H1 (cell line): Measurements from ENCODE around the gene CFAP221. TPM values are rescaled to one million over a fixed set of nuclear protein-coding genes. Genes with fewer than 3 reads are reported as not detected.

Source experiments
- CTCF ChIA-PET: fragments of 300-600 bp; sonication (Branson Sonifier 250); formaldehyde crosslinking; loops from one replicate; lab custom pipeline; 2021; ENCODE audit not compliant: partially characterized antibody; lab: Charles Lee
- POLR2A ChIA-PET: fragments of 300-600 bp; sonication (Branson Sonifier 250); formaldehyde crosslinking; loops from one replicate; lab custom pipeline; 2021; ENCODE audit warnings: inconsistent platforms; ENCODE audit not compliant: partially characterized antibody; lab: Charles Lee
- DNase-seq, 2 experiments: peaks; one replicate each; pipeline versions ENCODE4 v3.0.0 to v3.0.0-alpha.2; 2010 to 2022; ENCODE audit warnings: low spot score in 2 of 2, low read depth in 1 of 2, mixed read lengths in 1 of 2
- FAIRE-seq: peaks from 2 replicates; lab custom pipeline; 2011; peaks lifted over from hg19 to GRCh38; lab: Jason Lieb, UNC
- H2AFZ ChIP-seq: 2 replicates; pipeline ENCODE4 v1.8.1; 2012; ENCODE audit warnings: low read length, inconsistent platforms
- H2AK5ac ChIP-seq: 2 replicates; pipeline ENCODE4 v1.6.1; 2013; ENCODE audit warnings: low read depth, low read length
- H2BK120ac ChIP-seq: replicated peaks from 2 replicates; pipeline ENCODE3; 2013; ENCODE audit warnings: low read depth, low read length, inconsistent platforms
- H2BK12ac ChIP-seq: 2 replicates; pipeline ENCODE4 v1.6.1; 2013; ENCODE audit warnings: low read depth, low read length
- H2BK15ac ChIP-seq: 2 replicates; pipeline ENCODE4 v1.6.1; 2013; ENCODE audit warnings: low read length
- H2BK20ac ChIP-seq: 2 replicates; pipeline ENCODE4 v1.6.1; 2013; ENCODE audit warnings: low read length
- H2BK5ac ChIP-seq: 2 replicates; pipeline ENCODE4 v1.6.1; 2013; ENCODE audit warnings: low read depth, low read length
- H3K14ac ChIP-seq: 2 replicates; pipeline ENCODE4 v1.6.1; 2013; ENCODE audit warnings: inconsistent platforms; ENCODE audit not compliant: insufficient read length
- H3K18ac ChIP-seq: 2 replicates; pipeline ENCODE4 v1.6.1; 2013; ENCODE audit warnings: low read length; ENCODE audit errors: extremely low read depth
- H3K23ac ChIP-seq: 2 replicates; pipeline ENCODE4 v1.6.1; 2013; ENCODE audit warnings: inconsistent platforms; ENCODE audit not compliant: insufficient read length
- H3K23me2 ChIP-seq: 2 replicates; pipeline ENCODE4 v1.6.1; 2013; ENCODE audit warnings: low read depth, low read length
- H3K27ac ChIP-seq: 2 replicates; pipeline ENCODE4 v1.6.1; 2011; ENCODE audit warnings: low read depth, low read length, inconsistent platforms
- H3K27me3 ChIP-seq, 4 experiments: replicated peaks in 1 of 4; 1 replicate in 1 of 4; 2 replicates in 3 of 4; pipeline versions ENCODE4 v1.6.1 to v1.8.1; 2011 to 2013; ENCODE audit warnings: low read length in 3 of 4, mild to moderate bottlenecking in 3 of 4, inconsistent platforms in 2 of 4, mixed read lengths in 2 of 4, moderate library complexity in 1 of 4; ENCODE audit not compliant: control insufficient read depth in 3 of 4, insufficient read depth in 3 of 4; ENCODE audit errors: extremely low read depth in 1 of 4
- H3K36me3 ChIP-seq, 4 experiments: 2 replicates each; pipeline versions ENCODE4 v1.6.1 to v1.8.1; 2011 to 2013; ENCODE audit warnings: mild to moderate bottlenecking in 4 of 4, low read length in 3 of 4, moderate library complexity in 2 of 4, control low read depth in 1 of 4, inconsistent platforms in 1 of 4; ENCODE audit not compliant: insufficient read depth in 4 of 4, control insufficient read depth in 2 of 4
- H3K4ac ChIP-seq: replicated peaks from 2 replicates; pipeline ENCODE3; 2013; ENCODE audit warnings: low read length, low read depth, mixed read lengths, inconsistent platforms; ENCODE audit not compliant: insufficient read length
- H3K4me1 ChIP-seq, 4 experiments: replicated peaks in 1 of 4; 1 replicate in 1 of 4; 2 replicates in 3 of 4; pipeline versions ENCODE4 v1.6.1 to v1.8.1; 2011 to 2013; ENCODE audit warnings: low read length in 3 of 4, inconsistent platforms in 2 of 4, mixed read lengths in 1 of 4; ENCODE audit not compliant: insufficient read depth in 4 of 4, control insufficient read depth in 3 of 4
- H3K4me2 ChIP-seq, 2 experiments: 2 replicates each; pipeline versions ENCODE4 v1.6.1 to v1.8.1; 2011 to 2013; ENCODE audit warnings: low read depth in 2 of 2, low read length in 2 of 2, control low read depth in 1 of 2, inconsistent platforms in 1 of 2, mild to moderate bottlenecking in 1 of 2; ENCODE audit not compliant: insufficient read depth in 1 of 2
- H3K4me3 ChIP-seq, 4 experiments: fragments of 200-600, 300-600 bp in 1 of 4; sonication (generic), shearing (Covaris generic), sonication (Bioruptor Twin) in 1 of 4; 2 replicates each; pipeline versions ENCODE4 v1.5.1 to v1.8.1; 2011 to 2016; ENCODE audit warnings: low read length in 4 of 4, low read depth in 3 of 4, control low read depth in 2 of 4, inconsistent platforms in 2 of 4, mild to moderate bottlenecking in 2 of 4, mixed read lengths in 1 of 4, moderate library complexity in 1 of 4; ENCODE audit not compliant: insufficient read depth in 2 of 4; ENCODE audit errors: extremely low read depth in 1 of 4
- H3K56ac ChIP-seq: replicated peaks from 2 replicates; pipeline ENCODE3; 2013; ENCODE audit warnings: low read depth, mild to moderate bottlenecking, mixed read lengths, low read length, inconsistent platforms; ENCODE audit not compliant: insufficient read length
- H3K79me1 ChIP-seq: 2 replicates; pipeline ENCODE4 v1.6.1; 2013; ENCODE audit warnings: low read depth, low read length, control low read depth
- H3K79me2 ChIP-seq, 2 experiments: 2 replicates each; pipeline versions ENCODE4 v1.6.1 to v1.8.1; 2012 to 2013; ENCODE audit warnings: low read length in 2 of 2, mild to moderate bottlenecking in 2 of 2, inconsistent platforms in 1 of 2; ENCODE audit not compliant: insufficient read depth in 2 of 2, control insufficient read depth in 1 of 2
- H3K9ac ChIP-seq, 4 experiments: replicated peaks in 1 of 4; 1 replicate in 1 of 4; 2 replicates in 3 of 4; pipeline versions ENCODE4 v1.6.1 to v1.8.1; 2011 to 2013; ENCODE audit warnings: low read depth in 3 of 4, low read length in 3 of 4, control low read depth in 2 of 4, mild to moderate bottlenecking in 2 of 4, moderate library complexity in 2 of 4, inconsistent platforms in 1 of 4; ENCODE audit errors: extremely low read depth in 1 of 4
- H3K9me3 ChIP-seq, 2 experiments: 2 replicates each; pipeline versions ENCODE4 v1.6.1 to v1.8.1; 2012 to 2013; ENCODE audit warnings: mild to moderate bottlenecking in 2 of 2, moderate library complexity in 2 of 2, control low read depth in 1 of 2, inconsistent platforms in 1 of 2, low read depth in 1 of 2, low read length in 1 of 2, mixed read lengths in 1 of 2; ENCODE audit not compliant: insufficient read depth in 2 of 2
- H4K20me1 ChIP-seq, 2 experiments: replicated peaks in 1 of 2; 2 replicates each; pipeline versions ENCODE3 to v1.8.1; 2011 to 2013; ENCODE audit warnings: inconsistent platforms in 2 of 2, low read length in 2 of 2, mild to moderate bottlenecking in 1 of 2; ENCODE audit not compliant: insufficient read depth in 2 of 2, control insufficient read depth in 1 of 2
- H4K5ac ChIP-seq: 2 replicates; pipeline ENCODE4 v1.6.1; 2013; ENCODE audit warnings: low read length, low read depth, mixed read lengths, inconsistent platforms; ENCODE audit not compliant: insufficient read length
- H4K8ac ChIP-seq: 2 replicates; pipeline ENCODE4 v1.8.0; 2013; ENCODE audit warnings: mild to moderate bottlenecking, moderate library complexity, low read length, inconsistent platforms; ENCODE audit not compliant: insufficient read depth; ENCODE audit errors: extremely low read depth
- H4K91ac ChIP-seq: replicated peaks from 2 replicates; pipeline ENCODE3; 2013; ENCODE audit warnings: low read length, mixed read lengths, inconsistent platforms; ENCODE audit not compliant: insufficient read length
- CEBPB ChIP-seq: IDR thresholded peaks from 2 replicates; pipeline ENCODE4 v1.6.1; 2012; ENCODE audit warnings: low read depth, low read length
- E2F6 ChIP-seq: IDR thresholded peaks from 2 replicates; pipeline ENCODE4 v1.6.1; 2012; ENCODE audit warnings: inconsistent platforms
- MAX ChIP-seq: IDR thresholded peaks from 2 replicates; pipeline ENCODE4 v1.6.1; 2012; ENCODE audit warnings: inconsistent platforms
- POLR2AphosphoS5 ChIP-seq: IDR thresholded peaks from 2 replicates; pipeline ENCODE4 v1.6.1; 2011; ENCODE audit warnings: low read depth, low read length
- WGBS, 2 experiments: shearing (Covaris generic) in 1 of 2; methylation state at CpG; one replicate each; pipeline versions ENCODE4 v1.1.6 to v1.1.7; 2013 to 2015; ENCODE audit warnings: low lambda C conversion rate in 2 of 2, mixed read lengths in 2 of 2, inconsistent platforms in 1 of 2, low coverage in 1 of 2, missing lambda C conversion rate in 1 of 2; ENCODE audit not compliant: insufficient replicate concordance in 2 of 2, insufficient coverage in 1 of 2, insufficient read length in 1 of 2; ENCODE audit errors: extremely low coverage in 1 of 2, missing lambda C conversion rate in 1 of 2; 5-methylcytosine and 5-hydroxymethylcytosine counted together
- polyA plus RNA-seq, 7 experiments: library from polyadenylated mRNA; depleted of rRNA in 3 of 7; stranded (reverse) in 5 of 7; unstranded in 2 of 7; fragments of >200 nt in 5 of 7; fragments of 200-250 nt in 2 of 7; gene quantifications; 1 replicate in 5 of 7; 2 replicates in 1 of 7; 4 replicates in 1 of 7; pipeline versions ENCODE4 v1.2.1 to v1.2.3, GENCODE V29; 2011 to 2013; ENCODE audit warnings: missing spikeins in 2 of 7, mixed read lengths in 2 of 7
- total RNA-seq: library from RNA; stranded (reverse); fragmentation: NEBNext Ultra II Directional; extraction: Animal tissue kit (Norgen Biotek cat#: 25700); gene quantifications from 2 replicates; pipeline ENCODE4 v1.2.1, GENCODE V29; 2021

The CFAP221 gene
- total and polyA plus RNA-seq, 2 of the 8 experiments (the other 6 are each of a cell fraction or from before 2014, with no cell fraction given) = 0.14 to 0.71 TPM

- peak overlapping the region; percentile 14 for H3K56ac ChIP-seq
- no peak overlapping the region for H4K5ac ChIP-seq
- H2AK5ac ChIP-seq = no peak overlapping the region
- no peak overlapping the region for H3K14ac ChIP-seq
- no peaks in the 10 kb centered on the region for H3K36me3 ChIP-seq
- no peak overlapping the region for H4K91ac ChIP-seq
- no peak overlapping the region for H2BK5ac ChIP-seq
- peaks cover 0 to 8% (median 0%) of the 10 kb centered on the region in 4 experiments; a peak in 1 of 7 replicates for H3K27me3 ChIP-seq
- H3K79me2 ChIP-seq = no peaks in the 10 kb centered on the region
- H3K23me2 ChIP-seq = peaks cover 7% of the 10 kb centered on the region; the same call in 1 of the 2 replicates
- no peak for FAIRE-seq
- POLR2A ChIA-PET = no interaction called here
- peak overlapping the region in 1 of 4 experiments; percentile 89; a peak in 2 of 7 replicates for H3K9ac ChIP-seq
- WGBS, 2 experiments = 35% methylated on average over 11 of the region's 11 CpGs; no CpG with 5 or more reads in 1 of the 2 experiments
- no peaks in the 10 kb centered on the region for H4K20me1 ChIP-seq
- DNase-seq = no peak
- H2BK15ac ChIP-seq = 0 out of 2 replicates have a peak overlapping the region, but pooled peaks have one; percentile 38
- H3K4me1 ChIP-seq = peaks cover 0 to 2% (median 0%) of the 10 kb centered on the region in 4 experiments; a peak in 1 of 7 replicates
- no peak overlapping the region for H2BK20ac ChIP-seq
- CTCF ChIA-PET = interaction anchor here (1.5 kb wide), 1 partner anchor 115 kb away, joined by 3 read pairs; no protein-coding TSS in a partner anchor
- H3K4me2 ChIP-seq = peak overlapping the region; percentile 67 to 72
- no peak overlapping the region for H3K23ac ChIP-seq
- no peaks in the 10 kb centered on the region for H3K9me3 ChIP-seq
- no peak overlapping the region for H3K18ac ChIP-seq
- no peak overlapping the region for H3K27ac ChIP-seq
- TF ChIP-seq MAX (0 out of 2 replicates have a peak, but pooled peaks have one; percentile 40), E2F6 (peak; percentile 52; the same call in 1 of the 2 replicates), POLR2AphosphoS5 (no peak), CEBPB (peak; percentile 21; the same call in 1 of the 2 replicates)
- H4K8ac ChIP-seq = no peak overlapping the region
- peak overlapping the region; percentile 61 to 82 (median 70) for H3K4me3 ChIP-seq
- no peak overlapping the region for H2BK120ac ChIP-seq
- H2AFZ ChIP-seq = no peak overlapping the region
- no peaks in the 10 kb centered on the region for H3K79me1 ChIP-seq
- H2BK12ac ChIP-seq = peak overlapping the region; percentile 19; the same call in 1 of the 2 replicates
- no peak overlapping the region for H3K4ac ChIP-seq
Measured at GRCh38 chr2:119544939-119545475, 758 bp downstream of the CFAP221 start.
